HG03039 (cell line): Measurements from ENCODE around the gene SLBP.

ENCODE experiments used
- ATAC-seq: cut with Tn5 transposase; IDR thresholded peaks from one replicate; pipeline ENCODE4 v1.9.1; 2021; ENCODE audit warnings: mild to moderate bottlenecking, moderate library complexity; ENCODE audit not compliant: unreplicated experiment

Gene SLBP

GRCh38 chr4:1749826-1750225 lies 37.7 kb upstream of the SLBP start:
- no peak for ATAC-seq

- no peak for ATAC-seq
Observed at GRCh38 chr4:1749370-1749769, 37.3 kb upstream of the SLBP start.

GRCh38 chr4:1748465-1748995 lies 36.4 kb upstream of the SLBP start:
- ATAC-seq, result no peak

GRCh38 chr4:1747603-1747967 lies 35.5 kb upstream of the SLBP start:
- no peak for ATAC-seq

GRCh38 chr4:1746919-1747602 lies 34.9 kb upstream of the SLBP start:
- no peak for ATAC-seq

DNA sequence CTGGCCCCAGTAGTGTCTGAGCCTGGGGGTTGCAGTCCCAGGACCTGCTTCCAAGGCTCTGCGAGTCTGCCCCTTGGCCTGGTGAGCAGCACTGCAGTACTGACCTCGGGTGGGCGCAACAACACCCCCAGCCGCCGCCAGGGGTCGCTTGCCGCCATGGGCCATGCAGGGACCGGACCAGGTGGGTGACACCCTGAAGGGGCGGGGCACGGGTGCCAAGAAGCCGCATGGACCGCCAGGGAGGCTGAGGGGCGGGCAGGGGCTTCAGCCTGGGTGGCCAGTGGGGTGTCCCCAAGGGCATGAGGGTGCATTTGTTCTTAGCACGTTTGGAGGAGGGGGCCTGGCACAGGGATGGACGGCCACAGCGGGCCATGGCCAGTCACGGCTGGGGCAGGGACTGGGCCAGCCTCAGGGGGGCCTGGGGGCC lies 34.2 kb upstream of the SLBP start:
- no peak for ATAC-seq

DNA sequence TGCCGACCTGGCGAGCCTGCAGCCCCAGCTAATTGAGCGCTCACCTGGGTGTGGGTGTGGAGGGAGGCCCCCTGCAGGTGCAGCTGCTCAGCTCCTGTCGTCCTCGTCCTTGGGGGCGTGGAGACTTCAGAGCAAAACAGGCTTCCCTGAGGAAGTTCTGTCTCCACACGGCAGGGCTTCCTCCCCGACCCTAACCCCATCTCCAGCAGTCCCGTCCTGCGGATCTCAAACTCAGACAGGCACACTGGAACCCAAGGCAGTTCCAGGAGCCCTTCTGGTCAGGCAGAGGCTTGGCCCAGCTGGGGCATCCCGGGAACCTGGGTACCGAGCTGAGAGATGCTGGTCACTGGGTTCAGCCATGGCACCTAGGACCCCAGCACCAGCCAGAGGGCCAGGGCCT lies 33.6 kb upstream of the SLBP start:
- ATAC-seq, result no peak

DNA sequence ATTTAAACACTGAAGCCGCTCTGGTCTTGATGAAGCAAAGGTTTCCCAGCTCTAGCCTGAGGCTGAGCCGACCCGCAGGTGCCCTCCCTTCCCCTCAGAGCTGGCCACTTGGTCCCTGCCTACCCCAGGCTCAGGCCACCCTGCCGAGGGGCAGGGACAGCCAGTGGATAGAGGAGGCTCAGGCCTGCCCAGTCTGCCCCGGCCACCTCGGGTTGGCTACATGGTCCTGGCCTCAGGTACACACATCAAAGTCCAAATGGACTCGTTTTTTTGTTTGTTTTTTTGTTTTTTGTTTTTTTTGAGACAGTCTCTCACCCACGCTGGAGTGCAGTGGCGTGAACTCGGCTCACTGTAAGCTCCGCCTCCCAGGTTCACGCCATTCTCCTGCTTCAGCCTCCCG lies 33.0 kb upstream of the SLBP start:
- no peak for ATAC-seq

GRCh38 chr4:1744552-1744951 lies 32.4 kb upstream of the SLBP start:
- no peak for ATAC-seq

DNA sequence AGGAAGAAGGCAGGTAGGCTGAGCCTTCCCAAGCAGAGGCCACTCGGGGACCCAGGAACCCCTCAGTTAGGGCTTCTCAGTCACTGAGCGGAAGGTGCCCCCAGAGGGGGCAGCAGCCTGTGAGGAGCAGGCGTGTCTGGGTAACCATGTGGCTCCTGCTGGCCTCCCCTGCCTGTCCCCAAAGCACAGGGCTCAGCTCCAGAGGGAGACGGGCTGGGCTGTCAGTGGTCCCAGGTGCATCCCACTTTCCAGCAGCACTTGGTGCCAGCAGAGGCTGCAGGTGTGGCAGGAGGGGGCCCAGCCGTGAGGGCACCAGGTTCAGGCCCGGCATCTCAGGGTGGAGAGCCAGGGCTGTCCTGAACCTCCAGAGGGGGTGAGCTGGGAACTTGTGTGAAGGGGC lies 31.9 kb upstream of the SLBP start:
- ATAC-seq, result no peak

DNA sequence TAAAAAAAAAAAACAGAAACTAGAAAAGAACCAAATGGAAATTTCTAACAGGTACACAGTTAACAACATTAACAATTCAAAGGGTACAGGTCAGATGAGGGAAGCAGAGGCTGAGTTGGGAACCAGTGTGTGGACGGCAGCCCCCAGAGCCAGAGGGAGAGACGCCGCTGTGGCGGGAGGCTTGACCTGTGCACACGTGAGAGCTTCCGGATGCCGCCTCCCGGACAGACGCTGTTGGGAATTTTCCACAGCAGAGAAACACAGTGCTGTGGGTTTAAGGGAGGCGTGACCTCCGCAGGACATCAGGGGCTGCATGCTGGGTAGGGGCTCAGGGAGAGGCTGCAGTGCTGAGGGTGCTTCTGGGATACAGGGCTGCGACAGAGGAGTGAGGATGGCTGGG lies 31.4 kb upstream of the SLBP start:
- ATAC-seq, result no peak

DNA sequence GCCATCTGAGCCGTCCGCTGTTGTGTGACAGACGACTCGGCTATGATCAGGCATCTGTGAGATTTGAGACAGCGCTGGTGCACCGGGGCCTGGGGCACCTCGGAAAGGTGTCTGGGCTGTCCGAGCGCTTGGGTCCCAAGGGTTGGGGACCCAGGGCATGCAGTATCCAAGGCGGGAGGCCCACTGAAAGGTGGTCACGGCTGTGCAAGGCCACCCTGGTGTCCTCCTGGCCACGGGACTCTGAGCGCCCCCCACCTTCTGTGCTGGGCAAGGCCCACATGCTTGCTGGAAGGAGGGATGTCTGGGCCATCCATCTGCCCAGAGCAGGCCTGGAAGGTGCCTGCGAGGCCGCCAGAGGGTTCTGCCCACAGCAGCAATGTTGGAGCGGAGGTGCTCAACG lies 29.1 kb upstream of the SLBP start:
- ATAC-seq, result no peak

DNA sequence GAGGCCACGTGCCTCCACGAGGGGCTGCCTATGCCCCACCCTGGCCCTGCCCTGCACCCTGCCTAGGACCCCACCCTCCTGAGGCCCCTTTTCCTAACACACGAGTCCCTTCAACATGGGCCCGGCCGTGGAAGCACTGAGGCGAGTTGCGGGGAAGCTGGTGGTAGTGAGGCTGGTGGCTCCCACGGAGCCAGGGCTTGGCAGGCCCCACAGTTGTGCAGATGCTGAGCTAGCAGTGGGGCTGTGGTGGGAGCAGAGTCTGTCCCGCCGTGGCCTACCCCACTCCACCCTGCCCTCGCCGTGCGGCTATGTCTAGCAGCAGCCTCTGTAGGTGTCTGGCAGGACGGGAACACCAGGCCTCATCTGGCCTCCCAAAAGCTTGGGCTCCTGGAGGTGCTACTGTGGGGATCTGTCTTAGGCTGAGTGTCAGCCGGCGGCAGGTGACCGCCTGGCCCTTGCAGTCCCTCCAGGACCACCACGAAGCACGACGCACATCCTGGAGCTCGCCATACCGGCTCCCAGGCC lies 28.0 kb upstream of the SLBP start:
- no peak for ATAC-seq

DNA sequence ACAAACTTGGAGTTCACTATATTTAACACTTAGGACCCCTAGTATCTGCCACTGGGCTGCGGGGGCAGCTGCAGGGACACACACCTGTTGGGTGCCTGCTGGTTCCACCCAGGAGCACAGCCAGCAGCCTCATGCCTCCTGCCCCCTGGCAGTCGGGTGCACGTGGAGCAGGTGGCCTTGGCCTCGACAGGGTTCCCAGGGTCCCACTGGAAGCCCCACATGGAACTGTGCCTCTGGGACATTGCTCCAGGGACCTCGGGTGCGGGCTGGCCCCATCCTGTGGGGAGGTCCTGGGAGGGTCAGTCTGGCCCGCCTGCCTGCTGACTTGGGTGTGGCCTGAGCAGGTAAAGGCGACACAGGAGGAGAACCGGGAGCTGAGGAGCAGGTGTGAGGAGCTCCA lies 27.2 kb upstream of the SLBP start:
- ATAC-seq, result no peak

DNA sequence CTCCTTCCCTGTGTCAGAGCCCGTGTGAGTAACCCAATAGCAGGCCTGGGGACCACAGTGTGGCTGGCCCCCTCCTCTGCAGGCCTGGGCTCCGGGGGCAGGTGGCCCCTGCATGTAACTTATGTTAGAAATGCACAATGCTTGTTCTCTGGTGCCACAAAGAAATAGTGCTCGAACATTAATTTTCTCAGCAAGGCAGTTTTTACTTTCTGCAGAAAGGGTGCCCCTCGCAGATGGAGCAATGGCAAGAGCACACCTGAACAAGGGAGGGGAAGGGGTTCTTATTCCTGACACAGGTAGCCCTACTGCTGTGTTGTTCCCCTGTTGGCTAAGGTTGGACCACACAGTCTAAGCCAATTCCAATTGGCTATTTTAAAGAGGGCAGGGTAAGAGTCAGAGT lies 26.3 kb upstream of the SLBP start:
- no peak for ATAC-seq

GRCh38 chr4:1737666-1738065 lies 25.5 kb upstream of the SLBP start:
- no peak for ATAC-seq

GRCh38 chr4:1736812-1737211 lies 24.7 kb upstream of the SLBP start:
- ATAC-seq, result no peak

- ATAC-seq, result no peak
Observed at GRCh38 chr4:1735215-1735614, 23.1 kb upstream of the SLBP start.

GRCh38 chr4:1732911-1733310 lies 20.8 kb upstream of the SLBP start:
- no peak for ATAC-seq

- ATAC-seq, result no peak
Observed at GRCh38 chr4:1731180-1731579, 19.1 kb upstream of the SLBP start.

DNA sequence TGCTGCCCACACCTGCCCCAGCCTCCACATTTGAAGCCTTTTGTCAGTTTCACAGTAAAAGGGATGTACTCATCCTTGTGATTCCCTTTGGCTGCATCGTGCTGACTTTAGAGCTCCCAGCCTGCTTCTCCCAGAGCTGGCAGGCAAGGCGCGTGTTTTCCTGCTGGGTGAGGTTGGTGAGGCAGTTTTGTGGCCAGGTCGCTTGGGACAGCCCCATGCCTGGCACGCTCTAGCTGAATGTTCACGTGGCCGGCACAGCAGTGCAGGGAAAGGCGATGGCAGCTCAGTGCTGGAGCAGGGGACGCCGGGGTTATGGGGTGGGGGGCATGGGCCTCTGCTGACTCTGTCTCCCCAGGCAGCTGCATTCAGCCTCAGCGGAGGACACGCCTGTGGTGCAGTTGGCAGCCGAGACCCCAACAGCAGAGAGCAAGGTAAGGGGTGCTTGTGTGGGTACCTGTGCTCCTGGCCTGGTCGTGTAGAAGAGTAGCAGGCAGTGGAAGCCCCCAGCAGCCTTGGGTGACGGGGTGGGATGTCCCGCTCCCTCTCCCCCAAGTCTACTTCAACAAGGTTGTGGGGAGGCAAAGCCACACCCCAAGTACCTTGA lies 18.5 kb upstream of the SLBP start:
- ATAC-seq, result no peak
